ENCODE results near the gene PLD2.

DNA sequence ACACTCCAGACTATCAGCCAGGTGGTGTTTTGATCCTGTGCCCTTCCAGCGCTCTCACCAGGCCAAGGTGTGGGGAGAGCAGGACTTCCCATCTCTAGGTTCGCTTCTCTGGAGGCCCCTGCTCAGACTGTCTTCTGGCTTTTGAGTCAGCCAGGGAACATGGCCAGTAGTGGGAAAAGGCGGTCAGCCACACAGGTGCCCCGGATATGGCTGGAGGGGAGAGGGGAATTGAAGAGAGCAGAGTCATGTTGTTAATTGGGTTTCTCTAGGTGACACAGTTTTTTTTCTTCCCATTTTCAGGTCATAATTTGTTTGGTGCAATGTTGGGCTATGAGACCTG, 27.7 kb downstream of the PLD2 start:
- no peak for TF ChIP-seq FOXK2 (IDR thresholded peaks at IDR 0.05)
- no peak for TF ChIP-seq HDGF (IDR thresholded peaks at IDR 0.05; ENCODE audit: borderline replicate concordance)
- no peak for TF ChIP-seq SP1 (IDR thresholded peaks at IDR 0.05)
- no peak for TF ChIP-seq FOXM1 (IDR thresholded peaks at IDR 0.05; ENCODE audit: borderline replicate concordance)
- TF ChIP-seq ARNT (IDR thresholded peaks at IDR 0.05), result no peak

Measured in HEK293T (cell line).